GM10266 (cell line): ENCODE results near the gene LORICRIN.

Experiments
- DNase-seq: peaks from one replicate; pipeline ENCODE4 v3.0.0; 2012; ENCODE audit errors: extremely low spot score
- CTCF ChIP-seq: IDR thresholded peaks from 2 replicates; pipeline ENCODE4 v1.5.1; 2012; ENCODE audit warnings: mild to moderate bottlenecking, low read depth; ENCODE audit not compliant: control insufficient read depth, insufficient read depth; ENCODE audit errors: missing control alignments

The LORICRIN gene

GRCh38 chr1:153253693-153254092 is 5.8 kb upstream of the LORICRIN start:
- DNase-seq: no peak
- no peak for TF ChIP-seq CTCF

- DNase-seq: peak; percentile 39
- no peak for TF ChIP-seq CTCF
These were observed 1.2 kb downstream of the LORICRIN start for GRCh38 chr1:153260585-153261280.

GRCh38 chr1:153261281-153262069 is 2.0 kb downstream of the LORICRIN start:
- TF ChIP-seq CTCF: no peak
- DNase-seq: no peak

- no peak for TF ChIP-seq CTCF
- DNase-seq: no peak
These were observed 2.5 kb downstream of the LORICRIN start for GRCh38 chr1:153262070-153262366.

- TF ChIP-seq CTCF: no peak
- DNase-seq: peak; percentile 52
These were observed 3.1 kb downstream of the LORICRIN start for GRCh38 chr1:153262462-153263157.

- TF ChIP-seq CTCF: no peak
- no peak for DNase-seq
These were observed 6.0 kb downstream of the LORICRIN start for GRCh38 chr1:153265457-153265856.
